Islet of Langerhans (tissue), 1 donor: Measurements from ENCODE around the gene RAPGEF6.
"Not testable (repeated sequence)": the region's sequence is repeated elsewhere in the genome, so short reads cannot be mapped to it uniquely, and the experiment has no call there.

Experiments used
- FAIRE-seq: peaks from one replicate; lab custom pipeline; 2011; peaks lifted over from hg19 to GRCh38; lab: Jason Lieb, UNC

Gene RAPGEF6

DNA sequence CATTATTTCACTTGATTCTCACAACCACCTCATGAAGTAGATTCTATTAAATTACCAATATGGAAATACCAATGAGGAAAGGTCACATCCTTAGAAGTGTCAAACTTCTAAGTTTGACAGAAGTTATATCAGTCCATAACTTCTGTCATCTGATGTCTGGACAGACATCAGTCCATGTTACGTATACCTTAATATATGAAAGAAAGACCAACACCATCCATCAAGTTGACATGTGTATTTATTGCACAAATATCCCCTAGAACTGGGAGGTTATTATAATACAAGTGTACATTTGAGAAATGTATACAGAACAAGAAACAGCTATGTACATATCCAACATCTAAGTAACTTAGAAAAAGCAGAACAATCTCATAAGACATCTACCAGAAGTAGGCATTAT is 6.5 kb upstream of the RAPGEF6 start:
- no peak for FAIRE-seq

DNA sequence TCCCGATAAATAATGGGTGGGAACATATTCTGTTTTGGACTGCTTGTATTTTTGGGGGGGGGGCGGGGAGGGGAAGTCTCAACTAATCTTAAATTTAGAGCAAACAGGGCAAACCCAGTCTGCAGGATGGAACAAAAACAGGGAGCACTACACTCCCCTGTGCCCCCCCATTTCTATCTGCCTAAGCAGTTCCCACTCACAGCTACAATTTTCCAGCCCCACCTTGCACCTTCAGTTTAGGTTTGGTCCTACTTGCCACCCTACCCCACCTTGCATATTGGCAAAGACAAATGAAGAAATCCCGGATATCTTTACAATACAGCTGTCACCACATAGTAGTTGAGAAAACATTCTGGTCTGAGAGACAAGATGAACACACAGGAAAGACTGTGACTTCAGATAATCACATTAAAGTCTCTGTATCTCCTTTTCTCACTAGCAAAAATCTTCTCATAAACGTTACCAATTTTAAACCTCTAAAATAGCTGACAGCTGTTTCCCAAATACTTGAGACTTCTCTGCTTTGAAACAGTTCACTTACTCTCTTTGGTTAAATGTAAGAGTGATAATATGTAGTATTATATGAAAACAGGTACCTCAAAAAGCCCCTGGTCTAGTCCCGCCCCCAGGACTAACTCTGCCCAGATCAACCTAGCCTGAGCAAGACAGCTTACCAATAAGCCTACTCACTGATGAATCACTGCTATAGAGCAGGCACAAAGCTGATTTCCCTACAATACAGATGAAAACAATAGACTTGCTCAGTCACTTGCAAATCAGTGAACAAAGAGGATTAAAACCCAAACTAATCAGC is 5.2 kb upstream of the RAPGEF6 start:
- no peak for FAIRE-seq

GRCh38 chr5:131639148-131639547 is 4.1 kb upstream of the RAPGEF6 start:
- FAIRE-seq: no peak

DNA sequence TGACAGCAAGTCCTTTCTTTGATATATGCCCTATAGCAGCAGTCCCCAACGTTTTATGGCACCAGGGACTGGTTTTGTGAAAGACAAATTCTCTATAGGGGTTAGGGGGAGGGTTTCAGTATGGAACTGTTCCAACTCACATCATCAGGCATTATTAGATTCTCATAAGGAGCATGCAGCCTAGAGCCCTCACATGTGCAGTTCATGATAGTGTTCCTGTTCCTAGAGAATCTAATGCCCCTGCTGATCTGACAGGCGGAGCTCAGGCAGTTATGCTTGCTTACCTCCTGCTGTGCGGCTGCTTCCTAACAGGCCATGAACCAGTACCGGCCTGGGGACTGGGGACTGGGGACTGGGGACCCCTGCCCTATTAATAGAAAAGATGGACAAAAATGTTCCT is 2.7 kb upstream of the RAPGEF6 start:
- FAIRE-seq: no peak

GRCh38 chr5:131635684-131636572 is 899 bp upstream of the RAPGEF6 start:
- FAIRE-seq: peak; percentile 43

GRCh38 chr5:131634666-131634995 is 398 bp downstream of the RAPGEF6 start:
- FAIRE-seq: no peak

GRCh38 chr5:131634238-131634637 is 791 bp downstream of the RAPGEF6 start:
- FAIRE-seq: no peak

- FAIRE-seq: no peak
These were observed 1.2 kb downstream of the RAPGEF6 start for GRCh38 chr5:131633830-131634229.

DNA sequence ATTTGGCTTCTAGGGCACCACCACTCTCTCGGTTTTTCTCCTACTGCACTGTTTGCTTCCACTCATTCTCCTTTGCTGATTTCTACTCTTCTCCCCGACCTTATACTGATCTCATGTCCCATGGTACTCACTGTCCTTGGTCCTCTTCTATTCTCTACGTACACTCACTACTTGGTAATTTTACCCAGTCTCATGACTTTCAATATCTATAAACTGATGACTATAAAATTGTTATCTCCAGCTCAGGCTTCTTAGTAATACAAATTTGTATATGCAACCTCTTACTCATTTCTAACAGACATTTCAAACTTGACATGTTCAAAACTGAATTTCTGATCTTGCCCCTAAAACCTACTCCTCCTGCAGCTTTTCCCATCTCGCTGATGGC is 4.1 kb downstream of the RAPGEF6 start:
- FAIRE-seq: no peak

DNA sequence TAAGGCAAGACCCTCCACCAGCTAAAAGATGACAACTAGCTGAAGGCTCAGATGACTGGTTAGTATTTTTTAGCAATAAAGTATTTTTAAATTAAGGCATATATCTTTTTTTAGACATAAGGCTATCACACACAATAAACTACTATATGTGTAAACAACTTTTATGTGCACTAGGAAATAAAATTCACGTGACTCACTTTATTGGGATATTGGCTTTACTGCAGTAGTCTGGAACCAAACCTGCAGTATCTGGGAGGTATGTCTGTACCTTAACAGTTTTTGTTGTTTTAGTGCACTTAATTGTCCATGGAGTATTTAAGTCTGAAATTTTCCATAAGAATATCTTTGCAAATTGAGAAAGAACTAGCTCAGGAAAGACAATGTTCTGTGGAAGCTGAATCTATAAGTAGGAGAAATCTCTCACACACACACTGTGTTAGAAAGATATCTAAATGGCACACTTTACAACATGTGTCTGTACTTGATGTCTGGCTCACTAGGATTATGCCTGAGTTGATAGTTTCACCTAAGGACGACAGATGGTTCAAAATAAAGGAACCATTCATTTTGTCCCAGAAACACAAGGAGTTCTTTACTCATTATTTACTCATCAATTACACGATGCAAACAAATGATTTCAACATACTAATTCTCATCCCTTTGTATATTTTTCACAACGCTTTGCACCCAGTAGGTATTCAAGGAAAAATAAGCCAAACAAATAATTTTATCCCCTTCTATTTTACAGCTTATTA is 4.6 kb downstream of the RAPGEF6 start:
- FAIRE-seq: peak; percentile 41

- no peak for FAIRE-seq
These were observed 6.0 kb downstream of the RAPGEF6 start for GRCh38 chr5:131628990-131629389.

GRCh38 chr5:131627207-131627865 is 7.7 kb downstream of the RAPGEF6 start:
- FAIRE-seq: no peak

DNA sequence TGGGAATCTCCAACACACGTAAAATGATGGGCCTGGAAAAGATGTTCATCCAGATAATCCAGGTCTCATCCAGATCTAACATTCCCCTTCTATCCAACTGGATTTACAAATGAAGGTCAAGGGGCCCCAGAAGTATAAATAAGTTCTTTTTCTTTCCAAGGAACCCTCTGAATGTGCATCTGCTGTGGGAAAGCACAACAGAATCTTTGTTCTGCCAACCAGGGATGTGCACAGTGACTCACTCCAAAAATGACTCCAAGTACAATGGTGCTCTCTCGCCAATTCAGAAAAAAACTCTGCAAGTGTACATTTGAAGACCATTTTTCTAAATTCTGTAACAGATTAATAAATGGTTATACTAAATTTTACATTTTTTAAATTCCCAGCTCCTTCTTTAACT is 12.4 kb downstream of the RAPGEF6 start:
- FAIRE-seq: no peak

- FAIRE-seq: not testable (repeated sequence)
These were observed 13.9 kb downstream of the RAPGEF6 start for GRCh38 chr5:131621164-131621563.

GRCh38 chr5:131619102-131619501 is 15.9 kb downstream of the RAPGEF6 start:
- no peak for FAIRE-seq

DNA sequence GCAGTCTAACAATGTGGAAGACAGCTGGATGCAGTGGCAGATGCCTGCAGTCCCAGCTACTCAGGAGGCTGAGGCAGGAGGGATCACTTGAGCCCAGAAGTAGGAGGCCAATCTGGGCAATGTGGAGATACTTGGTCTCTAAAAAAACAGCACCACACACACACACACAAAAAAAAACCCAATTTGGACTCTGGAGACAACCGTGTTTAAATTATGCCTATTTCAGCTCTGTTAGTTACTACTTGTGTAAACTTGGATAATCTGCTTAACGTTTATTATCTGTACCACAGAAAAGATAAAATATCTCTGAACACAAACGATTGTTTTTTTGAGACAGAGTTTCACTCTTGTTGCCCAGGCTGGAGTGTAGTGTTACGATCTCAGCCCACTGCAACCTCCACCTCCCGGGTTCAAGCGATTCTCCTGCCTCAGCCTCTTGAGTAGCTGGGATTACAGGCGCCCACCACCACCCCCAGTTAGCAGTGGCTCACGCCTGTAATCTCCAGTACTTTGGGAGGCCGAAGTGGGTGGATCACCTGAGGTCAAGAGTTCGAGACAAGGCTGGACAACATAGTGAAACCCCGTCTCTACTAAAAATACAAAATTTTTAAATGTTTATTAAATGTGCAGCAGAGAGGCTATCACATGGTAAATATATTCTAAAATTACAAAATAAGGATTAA is 17.7 kb downstream of the RAPGEF6 start:
- no peak for FAIRE-seq

DNA sequence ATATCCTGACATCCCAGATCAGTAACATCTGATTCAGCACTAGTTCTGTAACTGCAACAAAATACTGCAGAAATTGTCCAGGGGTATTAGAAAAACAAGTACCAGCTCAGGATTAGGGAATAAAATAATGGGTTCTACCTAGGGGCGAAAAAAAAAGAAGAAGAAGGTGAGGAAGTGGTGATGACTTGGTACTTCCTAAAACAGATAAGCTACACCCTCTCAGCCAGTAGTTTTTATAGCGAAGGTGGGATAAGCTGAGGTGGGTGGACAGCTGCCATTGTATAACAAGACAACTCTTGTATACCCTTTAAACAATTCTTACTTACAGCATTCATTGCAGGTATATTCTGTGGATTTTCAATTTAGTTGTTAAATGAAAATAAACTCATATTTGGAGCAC is 19.1 kb downstream of the RAPGEF6 start:
- FAIRE-seq: no peak

DNA sequence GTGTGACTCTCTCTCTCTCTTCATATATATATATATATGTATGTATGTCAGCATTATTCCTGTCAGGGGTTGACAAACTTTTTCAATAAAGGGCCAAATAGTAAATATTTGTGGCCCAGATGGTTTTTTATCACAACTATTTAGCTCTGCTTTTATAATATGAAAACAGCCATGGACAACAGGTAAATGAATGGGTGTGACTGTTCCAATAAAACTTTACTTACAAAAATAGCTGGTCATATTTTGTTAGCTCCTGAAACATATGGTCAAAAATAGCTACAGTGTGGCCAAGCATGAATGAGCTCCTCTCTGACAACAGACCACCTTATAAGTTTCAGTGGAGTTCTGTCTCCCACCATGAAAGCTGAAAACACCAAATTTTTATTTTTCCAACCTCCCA is 21.6 kb downstream of the RAPGEF6 start:
- no peak for FAIRE-seq

- FAIRE-seq: no peak
These were observed 24.0 kb downstream of the RAPGEF6 start for GRCh38 chr5:131611064-131611381.

GRCh38 chr5:131610198-131611063 is 24.6 kb downstream of the RAPGEF6 start:
- no peak for FAIRE-seq

- no peak for FAIRE-seq
These were observed 25.3 kb downstream of the RAPGEF6 start for GRCh38 chr5:131609774-131610173.
